Muscle of back (tissue), 11 donors: ENCODE data around the gene CRY2. TPM values are rescaled to one million over a fixed set of nuclear protein-coding genes. Genes with fewer than 3 reads are reported as not detected.

ENCODE experiments used
- DNase-seq, 3 donors: peaks; one replicate each; pipeline versions ENCODE4 v3.0.0 to v3.0.0-alpha.2; 2013
- polyA plus RNA-seq, 10 donors: library from polyadenylated mRNA; unstranded; fragments of 120-200 nt; gene quantifications; one replicate each; pipeline ENCODE4 v1.2.1, GENCODE V29; 2013; ENCODE audit not compliant: insufficient read length in 10 of 10

CRY2 gene
- polyA plus RNA-seq, 10 donors, result 21.6 to 34.1 (median 28.4) TPM

- DNase-seq, result no peak
Measured at GRCh38 chr11:45844822-45845578, 2.3 kb upstream of the CRY2 start.

GRCh38 chr11:45846174-45846675 is 1.1 kb upstream of the CRY2 start:
- DNase-seq, result no peak

GRCh38 chr11:45847911-45848316 is 639 bp downstream of the CRY2 start:
- DNase-seq, result peak in 1 of 3 donors; percentile 85

- DNase-seq, result no peak
Measured at GRCh38 chr11:45848654-45849081, 1.4 kb downstream of the CRY2 start.

- DNase-seq, result no peak
Measured at GRCh38 chr11:45850446-45850845, 3.2 kb downstream of the CRY2 start.

- no peak for DNase-seq
Measured at GRCh38 chr11:45851228-45851627, 4.0 kb downstream of the CRY2 start.

GRCh38 chr11:45852018-45852711 is 4.9 kb downstream of the CRY2 start:
- no peak for DNase-seq

GRCh38 chr11:45852712-45853101 is 5.4 kb downstream of the CRY2 start:
- no peak for DNase-seq

GRCh38 chr11:45853332-45854219 is 6.3 kb downstream of the CRY2 start:
- no peak for DNase-seq

- DNase-seq, result no peak
Measured at GRCh38 chr11:45855308-45855707, 8.0 kb downstream of the CRY2 start.

GRCh38 chr11:45856044-45856468 is 8.8 kb downstream of the CRY2 start:
- DNase-seq, result peak; percentile 78 to 93 (median 90)

GRCh38 chr11:45857961-45858474 is 10.7 kb downstream of the CRY2 start:
- peak; percentile 86 to 93 (median 87) for DNase-seq

GRCh38 chr11:45858751-45859398 is 11.6 kb downstream of the CRY2 start:
- DNase-seq, result no peak

GRCh38 chr11:45859661-45860140 is 12.4 kb downstream of the CRY2 start:
- peak; percentile 91 to 96 (median 95) for DNase-seq

GRCh38 chr11:45860348-45860747 is 13.1 kb downstream of the CRY2 start:
- no peak for DNase-seq

GRCh38 chr11:45860764-45861510 is 13.7 kb downstream of the CRY2 start:
- no peak for DNase-seq

- peak in 1 of 3 donors; percentile 69 for DNase-seq
Measured at GRCh38 chr11:45864041-45864440, 16.8 kb downstream of the CRY2 start.

GRCh38 chr11:45869551-45869950 is 22.3 kb downstream of the CRY2 start:
- DNase-seq, result no peak

GRCh38 chr11:45870706-45871105 is 23.4 kb downstream of the CRY2 start:
- no peak for DNase-seq

GRCh38 chr11:45871638-45872037 is 24.4 kb downstream of the CRY2 start:
- no peak for DNase-seq
